H1 (cell line): ENCODE measurements around the gene LARP1. TPM values are rescaled to one million over a fixed set of nuclear protein-coding genes. Genes with fewer than 3 reads are reported as not detected.

ENCODE experiments used
- CHD7 ChIP-seq: fragments of 300-600 bp; sonication (generic); IDR thresholded peaks from 2 replicates; pipeline ENCODE4 v1.7.1; 2012; ENCODE audit warnings: low read length, moderate library complexity, mild to moderate bottlenecking, inconsistent platforms; ENCODE audit not compliant: insufficient replicate concordance
- RFX5 ChIP-seq: IDR thresholded peaks from 2 replicates; pipeline ENCODE4 v1.6.1; 2011; ENCODE audit warnings: low read depth, low read length, improper control_type of control experiment, borderline replicate concordance
- TCF12 ChIP-seq: IDR thresholded peaks from 2 replicates; pipeline ENCODE4 v1.6.1; 2011; ENCODE audit warnings: low read depth, mild to moderate bottlenecking, low read length
- polyA plus RNA-seq, 7 experiments: library from polyadenylated mRNA; depleted of rRNA in 3 of 7; stranded (reverse) in 5 of 7; unstranded in 2 of 7; fragments of >200 nt in 5 of 7; fragments of 200-250 nt in 2 of 7; gene quantifications; 1 replicate in 5 of 7; 2 replicates in 1 of 7; 4 replicates in 1 of 7; pipeline versions ENCODE4 v1.2.1 to v1.2.3, GENCODE V29; 2011 to 2013; ENCODE audit warnings: missing spikeins in 2 of 7, mixed read lengths in 2 of 7
- total RNA-seq: library from RNA; stranded (reverse); fragmentation: NEBNext Ultra II Directional; extraction: Animal tissue kit (Norgen Biotek cat#: 25700); gene quantifications from 2 replicates; pipeline ENCODE4 v1.2.1, GENCODE V29; 2021

Gene LARP1
- total and polyA plus RNA-seq, 2 of the 8 experiments (the other 6 are each of a cell fraction or from before 2014, with no cell fraction given) = 106 to 422 TPM

GRCh38 chr5:154768207-154768606 lies 13.0 kb downstream of the LARP1 start (continued):
- TF ChIP-seq CHD7 = no peak
- TF ChIP-seq TCF12 = no peak
- TF ChIP-seq RFX5 = no peak
